ENCODE results near the gene MCU. TPM values are rescaled to one million over a fixed set of nuclear protein-coding genes. Genes with fewer than 3 reads are reported as not detected.

The MCU gene
- total and polyA plus RNA-seq, 2 donors (not counting 1 experiment from before 2014, with no cell fraction given) = 11.7 to 21.1 TPM

GRCh38 chr10:72772031-72772430 lies 80.1 kb downstream of the MCU start:
- Histone ChIP-seq H3K79me2 (ENCODE audit: control insufficient read depth, insufficient read depth, low read length) (peaks cover 5% of the 10 kb centered on the region), H2AFZ (ENCODE audit: insufficient read depth, low read depth, low read length, poor library complexity, severe bottlenecking) (no peak overlapping the region), H3K36me3 (replicated peaks in 1 of 2; ENCODE audit: control extremely low read depth in 1 of 2, control insufficient read depth in 1 of 2, extremely low read depth in 1 of 2, insufficient read depth in 2 of 2, low read length in 1 of 2) (no peaks in the 10 kb centered on the region), H3K27me3 (replicated peaks in 1 of 4; ENCODE audit: control extremely low read depth in 1 of 4, control insufficient read depth in 3 of 4, insufficient read depth in 4 of 4, low read length in 3 of 4) (no peaks in the 10 kb centered on the region), H4K20me1 (ENCODE audit: control insufficient read depth, insufficient read depth, low read length, poor library complexity, severe bottlenecking) (no peaks in the 10 kb centered on the region), H3K9me3 (ENCODE audit: control extremely low read depth in 1 of 3, control insufficient read depth in 2 of 3, insufficient read depth in 1 of 3, low read length in 2 of 3) (peaks cover 14 to 17% (median 17%) of the 10 kb centered on the region in 3 donors), H3K4me1 (ENCODE audit: control insufficient read depth in 2 of 2, insufficient read depth in 2 of 2, low read length in 2 of 2) (no peaks in the 10 kb centered on the region), H3K4me3 (ENCODE audit: control extremely low read depth in 1 of 5, extremely low read depth in 1 of 5, insufficient read depth in 1 of 5, low read depth in 2 of 5, low read length in 4 of 5) (no peak overlapping the region), H3K4me2 (replicated peaks; ENCODE audit: low read depth, low read length, poor library complexity, severe bottlenecking) (no peak overlapping the region), H3K27ac (ENCODE audit: low read length in 2 of 2) (no peak overlapping the region), H3K9ac (ENCODE audit: low read length) (no peak overlapping the region)
- TF ChIP-seq EZH2 (IDR thresholded peaks at IDR 0.05; ENCODE audit: borderline replicate concordance, insufficient read depth, low read depth, low read length, poor library complexity, severe bottlenecking) = no peak
- TF ChIP-seq CTCF (IDR thresholded peaks at IDR 0.05) = no peak
- POLR2A ChIA-PET = no interaction called here
- intact Hi-C loops (cut with micrococcal nuclease) = no loop called here
- WGBS (ENCODE audit: insufficient coverage) = no CpG with 5 or more reads among the region's 1 CpG
- Mint-ChIP-seq H3K9me3 (ENCODE audit: insufficient read depth) (peaks cover 24% of the 10 kb centered on the region), H3K4me1 (no peaks in the 10 kb centered on the region), H3K4me3 (no peak overlapping the region), H3K27ac (no peak overlapping the region), H3K27me3 (no peaks in the 10 kb centered on the region)
- CTCF ChIA-PET = no interaction called here
- no peak for DNase-seq
- ATAC-seq (ENCODE audit: low read depth) = no peak

- Mint-ChIP-seq H3K27ac (no peak overlapping the region), H3K27me3 (no peaks in the 10 kb centered on the region), H3K4me3 (no peak overlapping the region), H3K4me1 (peaks cover 1% of the 10 kb centered on the region), H3K9me3 (ENCODE audit: insufficient read depth) (peaks cover 8% of the 10 kb centered on the region)
- Histone ChIP-seq H3K4me1 (ENCODE audit: control insufficient read depth in 2 of 2, insufficient read depth in 2 of 2, low read length in 2 of 2) (no peaks in the 10 kb centered on the region), H4K20me1 (ENCODE audit: control insufficient read depth, insufficient read depth, low read length, poor library complexity, severe bottlenecking) (no peaks in the 10 kb centered on the region), H3K9me3 (ENCODE audit: control extremely low read depth in 1 of 3, control insufficient read depth in 2 of 3, insufficient read depth in 1 of 3, low read length in 2 of 3) (peaks cover 0 to 2% (median under 1%) of the 10 kb centered on the region in 3 donors), H3K27me3 (replicated peaks in 1 of 4; ENCODE audit: control extremely low read depth in 1 of 4, control insufficient read depth in 3 of 4, insufficient read depth in 4 of 4, low read length in 3 of 4) (no peaks in the 10 kb centered on the region), H3K9ac (ENCODE audit: low read length) (no peak overlapping the region), H3K79me2 (ENCODE audit: control insufficient read depth, insufficient read depth, low read length) (no peaks in the 10 kb centered on the region), H3K4me2 (replicated peaks; ENCODE audit: low read depth, low read length, poor library complexity, severe bottlenecking) (no peak overlapping the region), H2AFZ (ENCODE audit: insufficient read depth, low read depth, low read length, poor library complexity, severe bottlenecking) (no peak overlapping the region), H3K27ac (ENCODE audit: low read length in 2 of 2) (no peak overlapping the region), H3K4me3 (ENCODE audit: control extremely low read depth in 1 of 5, extremely low read depth in 1 of 5, insufficient read depth in 1 of 5, low read depth in 2 of 5, low read length in 4 of 5) (no peak overlapping the region), H3K36me3 (replicated peaks in 1 of 2; ENCODE audit: control extremely low read depth in 1 of 2, control insufficient read depth in 1 of 2, extremely low read depth in 1 of 2, insufficient read depth in 2 of 2, low read length in 1 of 2) (no peaks in the 10 kb centered on the region)
- intact Hi-C loops (cut with micrococcal nuclease) = no loop called here
- DNase-seq = no peak
- ChIA-PET POLR2A (no interaction called here), CTCF (no interaction called here)
- no peak for ATAC-seq (ENCODE audit: low read depth)
- TF ChIP-seq EZH2 (IDR thresholded peaks at IDR 0.05; ENCODE audit: borderline replicate concordance, insufficient read depth, low read depth, low read length, poor library complexity, severe bottlenecking) (no peak), CTCF (IDR thresholded peaks at IDR 0.05) (no peak)
- no CpG with 5 or more reads among the region's 2 CpGs for WGBS (ENCODE audit: insufficient coverage)
Observed at GRCh38 chr10:72779874-72780273, 87.9 kb downstream of the MCU start.

Data from B cell (primary cell).